ENCODE measurements around the gene FLCN.
A peak's percentile ranks its signal among the peaks of the same experiment; 100 is the strongest.

Gene FLCN

DNA sequence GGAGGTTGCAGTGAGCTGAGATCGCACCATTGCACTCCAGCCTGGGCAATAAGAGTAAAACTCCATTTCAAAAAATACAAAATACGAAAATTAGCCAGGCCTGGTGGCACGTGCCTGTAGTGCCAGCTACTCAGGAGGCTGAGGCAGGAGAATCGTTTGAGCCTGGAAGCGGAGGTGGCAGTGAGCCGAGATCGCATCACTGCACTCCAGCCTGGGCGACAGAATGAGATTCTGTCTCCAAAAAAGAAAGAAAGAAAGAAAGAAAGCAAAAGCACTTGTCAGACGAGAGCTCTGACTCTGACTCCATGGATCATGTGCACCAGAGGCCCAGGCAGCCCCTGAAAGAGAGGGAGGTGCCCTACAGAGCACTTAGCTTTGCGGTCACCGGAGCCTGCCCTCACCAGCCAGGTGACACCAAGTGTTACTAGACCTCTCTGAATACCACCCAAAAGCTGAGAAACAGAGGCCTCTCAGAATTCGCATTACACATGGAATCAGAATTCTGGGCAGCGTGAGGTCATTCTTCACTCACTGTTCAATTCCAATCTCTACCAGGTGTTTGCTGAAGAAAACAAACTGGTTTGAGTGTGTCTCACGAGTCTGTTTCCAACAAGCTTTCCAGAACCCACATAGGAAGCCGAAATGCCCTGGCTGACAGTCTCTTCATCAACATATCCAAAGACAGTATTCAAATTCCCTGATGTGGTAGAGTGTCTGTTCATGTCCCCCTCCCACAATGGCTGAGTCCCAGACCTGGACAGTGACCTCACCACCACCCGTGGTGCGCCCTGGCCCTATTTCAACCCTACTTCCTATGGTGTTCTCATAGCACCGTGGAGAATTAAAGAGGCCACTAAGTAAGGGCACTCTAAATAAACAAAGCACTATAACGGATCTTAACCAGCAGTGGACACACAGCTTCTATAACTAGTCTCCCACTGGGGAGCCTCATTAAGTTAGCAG lies 1.5 kb downstream of the FLCN start:
- no peak for DNase-seq

DNA sequence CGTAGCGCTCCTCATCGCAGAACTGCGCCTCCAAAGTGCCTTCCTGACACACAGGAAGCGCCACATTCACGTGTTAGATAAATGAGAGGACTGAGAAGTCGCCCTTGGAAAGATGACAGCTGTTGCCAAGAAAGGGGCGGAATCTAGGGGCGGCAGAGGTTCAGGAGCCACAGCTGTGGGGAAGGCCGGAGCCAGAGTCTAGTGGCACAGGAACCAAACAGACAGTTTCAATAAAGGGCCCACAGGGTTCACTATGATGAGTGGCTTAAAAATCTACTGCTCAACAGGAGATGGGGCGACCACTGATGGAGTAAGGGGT lies 4.7 kb downstream of the FLCN start:
- no peak for DNase-seq

DNA sequence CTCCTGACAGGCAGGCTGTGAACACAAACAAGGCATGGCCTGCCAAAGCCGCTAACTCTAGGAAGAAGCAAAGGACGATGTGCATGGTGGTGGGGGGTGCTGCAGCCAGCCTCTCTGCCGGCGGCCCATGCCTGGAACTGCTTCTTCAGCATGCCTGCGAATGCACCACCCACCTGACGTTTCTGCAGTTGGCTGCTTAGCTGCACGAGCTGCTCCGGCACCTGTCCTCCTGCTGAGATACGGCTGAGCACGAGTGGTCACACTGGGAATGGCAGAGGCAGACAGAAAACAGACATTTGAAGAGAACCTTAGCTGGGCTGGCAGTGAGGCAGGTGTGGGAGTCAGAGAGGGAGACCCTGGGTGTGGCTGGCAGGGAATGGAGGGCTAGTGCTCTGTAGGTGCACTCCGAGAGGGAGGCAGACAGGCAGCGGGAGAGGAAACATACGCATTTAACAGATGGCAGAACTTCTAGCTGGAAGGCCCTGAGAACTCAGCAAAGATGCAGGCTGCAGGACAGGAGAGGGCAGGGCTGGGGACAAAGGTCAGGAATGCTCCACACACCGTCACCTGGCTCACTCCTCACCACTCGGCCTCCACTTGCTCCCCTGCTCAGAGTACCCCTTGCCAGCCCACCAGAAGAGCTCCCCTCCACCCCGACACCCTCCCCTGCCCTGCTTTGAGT lies 5.2 kb downstream of the FLCN start:
- no peak for DNase-seq

DNA sequence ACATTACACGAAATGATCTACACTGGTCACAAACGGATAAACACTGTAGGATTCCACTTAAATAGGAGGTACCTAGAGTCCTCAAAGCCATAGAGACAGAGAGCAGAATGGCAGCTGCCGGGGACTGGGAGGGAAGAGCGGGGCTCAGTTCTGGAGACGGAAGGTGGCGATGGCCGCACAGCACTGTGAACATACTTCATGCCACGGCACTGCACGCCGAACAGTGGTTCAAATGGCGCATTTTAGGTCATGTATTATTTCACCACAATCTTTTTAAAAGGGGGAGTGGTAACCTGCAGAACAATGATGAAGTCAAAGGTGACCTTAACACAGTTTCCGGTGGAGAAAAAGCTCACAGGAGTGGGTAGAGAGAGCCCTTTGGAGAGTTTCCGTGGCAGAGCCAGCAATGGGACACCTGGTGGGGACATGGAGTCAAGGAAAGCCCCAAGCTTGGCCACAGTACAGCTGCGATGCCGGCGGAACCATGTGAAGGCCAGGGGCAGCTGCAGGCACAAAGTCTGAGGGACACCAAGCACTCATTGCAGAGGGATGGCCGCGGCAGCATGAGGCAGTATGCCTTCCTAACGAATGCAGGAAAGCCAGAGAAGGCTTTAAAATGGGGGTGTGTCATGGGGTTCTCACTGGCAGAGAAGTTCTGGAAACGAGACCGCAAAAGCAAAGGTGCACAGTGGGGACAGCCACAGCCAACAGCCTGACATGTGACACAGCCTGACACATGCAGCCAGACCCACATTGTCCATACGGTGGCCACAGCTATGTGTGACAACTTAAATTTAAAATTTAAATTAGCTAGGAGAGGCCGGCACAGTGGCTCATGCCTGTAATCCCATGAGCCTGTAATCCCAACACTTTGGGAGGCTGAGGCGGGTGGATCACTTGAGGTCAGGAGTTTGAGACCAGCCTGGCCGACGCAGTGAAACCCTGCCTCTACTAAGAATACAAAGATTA lies 7.3 kb downstream of the FLCN start:
- DNase-seq, result no peak

DNA sequence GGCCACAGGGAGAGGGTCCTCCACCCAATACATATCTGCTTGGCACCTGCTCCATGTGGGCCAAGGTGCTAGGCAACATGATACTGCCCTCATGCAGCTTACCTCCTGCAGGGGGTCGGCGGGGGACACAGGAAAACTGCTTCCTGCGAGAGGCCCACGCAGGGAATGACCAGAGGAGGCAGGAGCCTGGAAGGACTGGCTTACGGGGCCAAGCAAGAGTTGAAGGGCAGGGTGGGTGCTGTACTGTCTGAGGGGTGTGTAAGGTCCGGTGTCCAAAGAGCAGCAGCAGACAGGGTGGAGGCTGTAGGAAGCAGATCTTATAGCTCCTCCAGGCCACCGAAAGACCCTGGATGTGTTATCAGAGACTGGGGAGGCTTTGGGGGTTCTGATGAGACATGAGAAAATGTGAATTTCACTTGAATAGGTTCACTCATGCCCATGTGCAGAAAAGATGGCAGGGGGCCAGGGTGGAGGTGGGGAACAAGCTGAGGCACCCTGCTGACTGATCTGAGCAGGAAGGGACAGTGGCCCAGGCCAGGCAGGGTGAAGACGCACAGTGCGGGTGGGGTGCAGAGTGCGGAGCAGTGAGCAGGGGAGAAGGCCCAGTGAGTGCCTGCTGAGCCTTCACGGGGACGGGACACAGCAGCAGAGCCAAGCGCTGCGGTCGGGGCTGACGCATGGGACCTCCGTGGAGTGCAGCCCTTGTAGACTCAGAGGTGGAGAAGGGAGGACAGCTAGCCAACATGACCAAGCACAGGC lies 8.3 kb downstream of the FLCN start:
- DNase-seq, result no peak

DNA sequence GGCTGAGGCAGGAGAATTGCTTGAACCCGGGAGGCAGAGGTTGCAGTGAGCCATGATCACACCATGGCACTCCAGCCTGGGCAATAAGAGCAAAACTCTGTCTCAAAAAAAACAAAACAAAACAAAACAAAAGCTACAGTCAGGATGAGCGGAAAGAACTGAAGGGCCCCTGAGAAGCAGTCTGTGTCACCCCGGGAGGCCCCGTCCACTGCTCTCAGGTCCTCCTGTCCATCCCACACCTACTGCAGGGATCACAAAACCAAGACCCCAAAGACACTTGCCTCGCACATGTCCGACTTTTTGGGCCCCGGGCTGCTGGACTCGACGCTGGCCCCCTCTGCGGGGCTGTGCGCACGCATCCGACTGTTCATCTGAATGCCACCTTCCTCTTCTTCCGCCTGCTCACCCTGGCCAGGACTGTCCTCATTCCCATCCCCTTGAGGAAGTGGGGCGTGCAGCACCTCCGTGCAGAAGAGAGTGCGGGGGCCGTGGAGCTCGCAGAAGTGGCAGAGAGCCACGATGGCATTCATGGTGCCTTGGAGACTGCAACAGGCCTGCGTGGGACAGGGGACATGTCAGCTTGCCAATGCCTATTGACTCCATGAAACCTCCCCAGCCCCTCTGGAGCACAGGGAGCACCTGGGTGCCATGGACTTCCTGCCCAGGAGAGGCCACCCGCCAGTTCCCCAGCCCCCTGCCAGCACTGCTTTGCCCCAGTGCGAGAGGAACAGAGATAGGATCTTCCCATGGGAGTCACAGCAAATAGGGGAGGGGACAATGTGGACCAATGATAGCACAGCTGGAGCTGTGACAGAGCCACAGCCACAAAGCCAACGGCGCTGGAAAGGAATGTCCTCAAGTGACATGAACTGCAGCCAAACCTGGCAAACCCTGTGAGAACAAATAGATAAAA lies 9.1 kb downstream of the FLCN start:
- DNase-seq, result no peak

DNA sequence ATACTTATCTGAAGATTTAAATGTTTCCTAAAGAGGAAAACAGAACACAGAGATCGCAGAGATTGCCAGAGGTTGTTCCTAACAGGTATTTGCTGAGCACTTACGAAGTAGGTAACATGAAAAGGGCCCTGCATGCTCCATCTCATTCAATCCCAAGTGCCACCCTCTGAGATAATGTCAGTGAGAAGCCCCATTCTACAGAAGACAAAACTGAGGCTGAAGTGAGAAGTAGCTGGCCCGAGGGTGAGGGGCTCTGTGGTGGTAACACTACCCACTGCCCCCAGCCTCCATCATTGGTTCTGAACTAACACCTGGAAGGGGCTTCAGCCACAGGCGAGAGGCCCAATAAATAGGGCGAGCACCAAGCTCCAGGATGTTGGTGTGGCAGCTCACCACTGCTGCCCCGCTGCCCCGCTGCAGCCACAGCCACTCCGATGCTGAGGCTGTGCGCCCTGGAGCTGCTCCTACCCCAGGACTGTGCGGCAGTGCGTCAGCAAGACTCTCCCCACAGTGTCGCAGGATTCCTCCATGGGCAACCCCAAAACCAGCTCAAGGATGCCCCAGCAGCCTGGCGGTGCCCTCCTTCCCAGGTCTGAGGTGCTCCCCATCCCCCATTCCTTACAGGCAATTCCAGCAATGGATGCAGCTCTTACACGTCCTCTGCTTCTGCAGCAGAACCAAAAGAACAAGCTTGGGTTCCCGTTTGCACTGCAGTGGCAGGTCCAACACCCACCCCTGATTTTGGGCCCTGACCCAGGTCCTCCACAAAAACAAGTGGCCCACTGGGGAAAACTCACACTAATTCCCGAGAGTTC lies 10.3 kb downstream of the FLCN start:
- no peak for DNase-seq

DNA sequence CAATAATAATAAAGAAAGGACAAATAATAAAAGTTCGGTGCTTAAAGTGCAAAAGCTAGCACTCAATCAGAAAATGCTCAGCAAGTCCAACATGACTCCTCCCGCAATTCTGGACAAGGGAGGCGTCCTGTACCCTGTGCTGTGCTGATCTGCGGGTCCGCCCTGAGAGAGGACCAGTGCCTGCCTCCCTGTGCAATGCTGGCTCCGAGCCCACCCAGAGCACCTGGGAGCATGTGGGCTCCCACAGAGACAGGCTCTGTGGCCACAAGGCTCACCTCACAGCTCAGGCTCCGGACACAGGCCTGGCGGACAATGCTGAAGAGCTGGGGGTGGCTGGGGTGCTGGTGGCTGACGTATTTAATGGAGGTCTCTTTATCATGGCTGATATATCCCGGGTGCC lies 11.1 kb downstream of the FLCN start:
- DNase-seq, result no peak

DNA sequence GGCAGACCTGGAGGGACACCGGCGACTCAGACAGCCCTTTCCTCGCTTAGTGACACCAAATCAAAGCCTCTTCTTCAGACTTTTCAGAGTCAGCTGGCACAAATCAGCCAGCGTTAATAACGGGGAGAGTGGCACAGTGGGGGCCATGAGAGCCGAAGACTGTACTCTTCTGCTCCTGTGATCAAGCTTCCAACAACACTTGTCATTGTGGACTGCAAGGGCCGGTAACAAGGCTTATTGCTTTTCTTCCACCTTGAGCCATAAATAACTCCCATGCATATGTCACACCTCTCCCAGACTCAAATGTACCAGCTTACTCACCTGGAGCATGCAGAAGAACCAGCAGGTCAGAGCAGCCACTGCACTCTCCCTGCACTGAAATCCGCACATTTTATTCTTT lies 12.8 kb downstream of the FLCN start:
- DNase-seq, result no peak

DNA sequence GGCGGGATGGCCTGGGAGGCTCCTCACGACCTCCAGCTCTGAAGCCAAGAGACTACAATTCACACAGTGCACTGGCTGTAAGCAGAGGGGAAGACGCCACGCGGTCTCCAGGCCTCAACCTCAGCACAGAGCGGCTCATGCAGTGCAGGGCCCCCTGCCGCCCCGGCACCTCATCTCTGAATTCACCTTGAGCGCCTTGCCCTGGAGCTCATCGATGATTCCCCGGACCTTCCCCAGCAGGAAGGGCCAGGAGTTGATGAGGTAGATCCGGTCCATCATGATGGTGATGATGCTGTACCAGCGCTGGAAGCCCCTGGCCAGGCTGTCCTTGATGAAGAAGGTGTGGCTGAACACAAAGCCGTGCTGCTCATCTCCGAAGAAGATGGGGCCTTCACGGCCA lies 13.2 kb downstream of the FLCN start:
- DNase-seq, result no peak

DNA sequence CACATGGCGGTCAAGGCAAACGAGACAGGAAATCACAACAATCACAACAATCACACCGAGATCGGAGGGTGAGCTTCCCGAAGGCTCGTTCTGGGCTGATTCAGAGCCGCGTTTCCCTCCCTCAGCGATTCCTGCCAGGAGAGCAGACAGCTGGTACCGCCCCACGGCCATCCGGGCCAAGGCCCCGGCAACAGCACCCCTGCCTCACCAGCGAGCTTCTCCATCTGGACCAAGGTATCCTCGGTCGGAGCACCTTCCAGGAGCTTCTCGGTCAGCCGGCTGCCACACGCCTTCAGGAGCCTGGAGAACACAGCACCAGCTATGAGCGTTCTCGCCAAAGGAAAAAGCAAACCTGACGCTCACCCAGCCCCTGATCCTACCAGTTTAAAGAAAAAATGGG lies 15.6 kb downstream of the FLCN start:
- DNase-seq, result no peak

DNA sequence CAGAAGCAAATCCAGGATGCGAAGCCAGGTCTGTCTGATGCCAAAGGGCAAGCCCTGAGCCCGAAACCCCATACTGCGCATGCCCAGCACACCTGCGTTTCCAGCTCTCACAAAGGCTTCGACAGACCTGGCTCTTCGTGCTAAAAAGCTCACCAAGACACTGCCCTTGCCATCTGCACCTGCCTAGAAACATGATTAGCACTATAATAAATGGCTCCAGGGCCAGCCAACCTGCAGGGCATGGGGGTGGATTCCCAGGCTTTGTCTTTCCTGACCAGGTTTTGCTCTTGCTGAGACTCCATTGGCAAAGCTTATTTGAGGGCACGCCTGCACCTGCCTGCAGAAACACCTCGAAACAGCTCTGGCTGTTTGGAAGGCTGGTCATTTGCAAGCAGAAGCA lies 16.4 kb downstream of the FLCN start:
- no peak for DNase-seq

DNA sequence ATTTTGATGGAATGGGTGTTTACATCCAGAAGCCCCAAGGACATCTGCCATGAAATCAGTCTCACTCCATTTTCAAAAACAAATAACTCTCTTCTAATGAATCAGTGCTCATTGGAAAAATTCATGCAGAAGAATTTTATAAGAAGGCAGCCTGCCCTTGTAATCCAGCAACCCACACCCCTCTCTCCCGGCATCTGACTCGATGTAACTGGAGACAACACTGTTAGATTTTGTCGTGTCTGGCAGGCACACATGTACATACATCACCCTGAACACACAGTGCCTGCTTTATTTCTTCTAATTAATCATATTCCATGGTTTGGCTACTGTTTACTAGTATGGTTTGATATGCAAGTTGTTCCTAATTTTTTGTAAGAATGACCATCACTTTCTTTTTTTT lies 19.0 kb downstream of the FLCN start:
- no peak for DNase-seq

DNA sequence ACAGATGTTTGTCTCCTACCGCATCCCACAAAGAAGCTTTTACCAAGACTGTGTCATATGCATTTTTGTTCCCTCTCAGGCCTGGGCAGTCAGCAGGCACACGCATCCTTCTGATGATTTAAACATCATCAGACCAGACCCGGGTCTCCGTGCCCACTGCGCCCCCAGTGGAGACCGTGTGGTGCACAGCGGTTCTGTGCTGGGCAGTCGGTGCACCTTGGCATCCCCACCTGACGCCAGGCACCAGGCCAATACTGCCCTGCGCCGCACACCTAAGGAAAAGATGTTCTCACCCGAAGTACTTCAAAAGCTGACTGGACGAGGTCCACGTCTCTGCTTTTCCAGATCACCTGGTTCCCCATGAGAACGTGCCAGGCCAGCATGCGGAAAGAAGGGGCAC lies 20.2 kb downstream of the FLCN start:
- DNase-seq, result no peak

DNA sequence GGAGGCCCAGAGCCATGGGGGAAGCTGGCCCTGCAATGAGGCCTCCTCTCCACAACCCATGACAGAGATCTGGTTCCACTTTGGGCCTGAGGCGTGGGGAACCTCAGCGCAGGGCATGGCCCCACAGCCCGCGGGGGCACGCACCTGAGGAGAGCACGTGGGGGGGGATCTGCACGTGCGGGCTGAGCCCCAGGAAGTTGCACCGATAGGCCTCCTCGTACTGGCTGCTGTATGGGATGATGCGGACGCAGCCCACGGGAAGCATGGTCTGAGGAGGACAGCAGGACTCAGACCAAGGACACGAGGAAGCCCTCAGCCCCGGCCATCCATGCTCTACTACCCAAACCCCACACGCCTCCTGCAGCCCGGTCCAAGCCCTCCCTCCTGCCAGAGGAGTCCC lies 20.7 kb downstream of the FLCN start:
- DNase-seq, result no peak

DNA sequence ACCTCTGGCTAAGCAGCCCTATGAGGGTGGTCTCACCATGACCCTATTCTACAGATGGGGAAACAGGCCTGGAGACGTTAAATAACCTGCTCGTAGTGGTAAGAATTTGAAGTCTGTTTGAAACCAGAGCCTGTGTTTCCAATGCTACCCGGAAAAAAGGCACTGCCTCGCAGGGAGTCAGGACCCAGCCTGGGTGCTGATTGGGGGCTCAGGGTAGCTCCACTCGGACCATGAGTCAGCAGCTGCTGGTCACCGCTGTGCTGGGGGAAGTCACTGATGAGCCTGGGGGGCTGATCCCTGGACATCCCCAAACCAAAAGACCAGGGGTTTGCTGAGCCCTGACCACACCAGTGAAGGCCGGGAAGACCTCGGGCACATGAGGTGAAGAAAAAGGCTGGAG lies 21.4 kb downstream of the FLCN start:
- no peak for DNase-seq

DNA sequence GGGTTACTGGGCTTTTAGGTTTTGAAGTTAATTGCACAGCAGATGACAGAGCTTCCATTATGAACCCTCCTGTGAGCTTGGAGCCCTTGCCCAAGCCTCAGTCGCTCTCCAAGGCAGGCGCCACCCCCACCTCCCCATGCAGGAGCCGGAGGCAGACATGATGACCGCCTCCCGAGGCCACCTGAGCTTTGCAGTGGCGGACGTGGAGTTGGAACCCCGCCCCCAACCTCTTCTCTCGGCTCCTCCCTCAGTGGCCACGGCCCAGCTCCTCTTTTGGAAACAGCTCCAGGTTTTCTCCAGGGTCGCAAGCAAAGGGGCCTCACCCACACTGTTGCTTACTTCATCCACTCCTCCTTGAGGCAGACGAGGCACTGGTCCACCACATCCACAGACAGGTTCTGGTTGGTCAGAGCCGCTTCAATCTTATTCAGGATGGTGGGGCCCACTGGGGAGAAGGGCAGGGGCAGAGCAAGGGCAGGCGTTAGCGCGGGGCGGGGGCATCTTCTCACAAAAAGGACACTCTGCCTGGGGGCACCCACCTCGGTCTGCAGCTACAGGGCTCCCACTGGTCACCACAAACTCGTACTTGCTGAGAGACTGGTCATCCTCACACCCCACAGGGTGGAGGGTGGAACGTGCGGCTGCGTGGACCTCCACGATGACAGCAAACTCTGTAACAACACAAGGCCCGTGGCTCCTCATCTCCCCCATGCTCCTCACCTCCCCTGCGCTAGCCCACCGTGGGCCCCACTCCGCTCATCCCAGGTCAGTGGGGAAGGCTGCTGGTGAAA lies 22.1 kb downstream of the FLCN start:
- DNase-seq, result no peak

DNA sequence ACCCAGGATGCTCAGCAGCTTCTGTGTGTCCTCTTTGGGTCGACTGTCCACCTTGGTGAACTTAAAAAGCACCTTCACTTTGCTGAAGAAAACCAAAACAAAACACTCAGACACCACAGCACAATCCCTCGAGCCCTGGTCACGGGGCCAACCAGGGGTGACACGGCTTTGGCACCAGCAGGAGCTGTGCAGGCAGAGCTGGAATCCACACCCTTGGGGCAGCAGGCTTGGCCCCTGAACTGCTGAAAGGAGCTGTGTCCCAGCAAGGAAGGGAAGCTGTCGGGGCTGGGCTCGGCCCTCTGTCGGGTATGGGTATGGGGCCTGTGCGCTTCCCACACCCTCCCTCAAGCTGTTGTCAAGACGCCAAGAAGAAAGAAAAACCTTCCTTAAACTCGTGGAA lies 23.2 kb downstream of the FLCN start:
- no peak for DNase-seq

DNA sequence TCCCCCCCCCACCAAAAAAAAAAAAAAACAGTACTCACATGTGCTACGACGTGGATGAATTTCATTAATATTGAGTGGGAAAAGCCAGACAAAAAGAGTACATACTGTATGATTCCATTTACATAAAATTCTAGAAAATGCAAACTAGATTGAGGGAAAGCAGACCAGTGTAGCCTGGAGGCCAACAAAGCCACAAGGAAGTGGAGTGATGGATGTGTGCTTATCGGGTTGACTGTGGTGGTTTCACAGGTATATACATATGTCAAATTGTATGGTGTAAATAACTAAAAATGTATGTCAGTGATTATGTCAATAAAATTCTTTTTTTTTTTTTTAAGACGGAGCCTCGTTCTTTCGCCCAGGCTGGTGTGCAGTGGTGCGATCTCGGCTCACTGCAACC lies 29.0 kb downstream of the FLCN start:
- DNase-seq, result no peak

DNA sequence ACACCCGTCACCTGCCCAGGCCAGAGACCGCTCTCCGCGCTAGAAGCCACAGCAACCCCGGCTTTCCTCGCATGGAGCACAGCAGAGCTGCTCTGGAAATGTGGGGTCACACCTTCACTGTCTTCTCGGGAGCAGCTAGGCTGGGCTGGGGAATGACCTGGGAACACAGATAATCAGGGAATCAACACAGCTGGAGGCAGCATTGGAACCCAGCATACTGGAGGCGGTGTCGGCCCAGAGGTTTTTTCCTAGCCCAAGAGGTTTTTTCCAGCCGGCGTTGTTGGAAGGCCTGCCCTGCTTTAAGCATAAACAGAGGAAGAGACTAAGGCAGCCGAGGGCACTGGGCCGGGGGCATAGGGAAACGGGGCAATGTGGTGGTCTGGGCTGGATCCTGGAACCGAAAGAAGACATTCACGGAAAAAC lies 30.0 kb downstream of the FLCN start:
- DNase-seq, result peak in 1 of 2 experiments; percentile 16

All from NCI-H1930 (cell line).